Measurements from ENCODE around the gene MNT.

Gene MNT

GRCh38 chr17:2386400-2387085 lies 14.3 kb downstream of the MNT start:
- Mint-ChIP-seq H3K4me3 (no peak overlapping the region), H3K36me3 (peaks cover 15% of the 10 kb centered on the region), H3K27me3 (no peaks in the 10 kb centered on the region), H3K9me3 (no peaks in the 10 kb centered on the region), H3K4me1 (peaks cover 33% of the 10 kb centered on the region), H3K27ac (no peak overlapping the region)
- no peak for DNase-seq
- CTCF ChIA-PET = interaction anchor here (0.6 to 13.1 kb wide), 2 partner anchors 24 to 34 kb away, joined by 3 to 467 read pairs; partner anchors contain the start of gene MNT

- no peak for DNase-seq
- Mint-ChIP-seq H3K9me3 (no peaks in the 10 kb centered on the region), H3K27me3 (no peaks in the 10 kb centered on the region), H3K36me3 (peaks cover 13% of the 10 kb centered on the region), H3K27ac (peak overlapping the region; percentile 33), H3K4me1 (peaks cover 26% of the 10 kb centered on the region), H3K4me3 (no peak overlapping the region)
- CTCF ChIA-PET = interaction anchor here (13.1 kb wide), 1 partner anchor 25 kb away, joined by 467 read pairs; the partner anchor contains the start of gene MNT
Measured at GRCh38 chr17:2385240-2386210, 15.3 kb downstream of the MNT start.

- H3K9me3 Mint-ChIP-seq = no peaks in the 10 kb centered on the region
- CTCF ChIA-PET = interaction anchor here (13.1 kb wide), 1 partner anchor 26 kb away, joined by 467 read pairs; the partner anchor contains the start of gene MNT
- H3K4me1 Mint-ChIP-seq = peaks cover 18% of the 10 kb centered on the region
- no peak for DNase-seq
- peaks cover 11% of the 10 kb centered on the region for H3K36me3 Mint-ChIP-seq
- no peak overlapping the region for H3K27ac Mint-ChIP-seq
- no peak overlapping the region for H3K4me3 Mint-ChIP-seq
- H3K27me3 Mint-ChIP-seq = no peaks in the 10 kb centered on the region
Measured at GRCh38 chr17:2384439-2385127, 16.3 kb downstream of the MNT start.

DNA sequence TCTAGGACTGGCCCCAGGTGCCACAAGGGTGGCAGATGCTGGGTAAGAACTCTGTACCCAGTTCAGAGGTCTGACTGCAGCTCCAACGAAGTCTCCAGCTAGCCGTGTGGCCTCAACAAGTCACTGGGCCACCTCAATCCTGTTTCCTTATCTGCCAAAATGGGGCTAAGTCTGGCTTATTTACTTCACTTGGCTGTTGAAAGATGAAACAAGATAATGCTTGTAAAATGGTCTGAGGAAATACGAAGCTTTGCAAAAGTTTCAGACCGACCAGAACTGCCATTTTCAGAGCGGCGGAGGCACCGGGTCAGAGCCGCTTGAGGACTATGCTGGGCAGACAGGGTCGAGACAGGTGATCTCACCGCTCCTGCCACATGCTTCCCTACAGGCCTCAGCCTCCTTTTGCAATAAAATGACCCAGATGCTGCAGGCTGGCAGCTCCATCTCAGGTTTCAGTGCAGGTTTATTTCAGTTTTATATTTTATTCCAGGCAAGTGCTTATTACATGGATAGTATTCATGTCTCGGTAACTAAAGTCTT lies 17.2 kb downstream of the MNT start:
- Mint-ChIP-seq H3K4me3 (no peak overlapping the region), H3K36me3 (peaks cover 6% of the 10 kb centered on the region), H3K27me3 (no peaks in the 10 kb centered on the region), H3K9me3 (no peaks in the 10 kb centered on the region), H3K4me1 (peaks cover 11% of the 10 kb centered on the region), H3K27ac (peak overlapping the region; percentile 42)
- CTCF ChIA-PET = interaction anchor here (1.4 to 13.1 kb wide), 10 partner anchors 8 to 329 kb away, joined by 4 to 467 read pairs (median 8); partner anchors contain the start of genes HIC1 and MNT
- DNase-seq = no peak

- no peak overlapping the region for H3K27ac Mint-ChIP-seq
- CTCF ChIA-PET = interaction anchor here (1.2 to 13.1 kb wide), 7 partner anchors 11 to 326 kb away, joined by 3 to 467 read pairs (median 14); partner anchors contain the start of genes HIC1 and MNT
- H3K36me3 Mint-ChIP-seq = peaks cover 5% of the 10 kb centered on the region
- no peaks in the 10 kb centered on the region for H3K9me3 Mint-ChIP-seq
- H3K4me1 Mint-ChIP-seq = peaks cover 9% of the 10 kb centered on the region
- H3K4me3 Mint-ChIP-seq = no peak overlapping the region
- no peak for DNase-seq
- H3K27me3 Mint-ChIP-seq = no peaks in the 10 kb centered on the region
Measured at GRCh38 chr17:2380950-2381649, 19.8 kb downstream of the MNT start.

GRCh38 chr17:2380226-2380922 lies 20.5 kb downstream of the MNT start:
- CTCF ChIA-PET = interaction anchor here (1.2 to 13.1 kb wide), 3 partner anchors 17 to 325 kb away, joined by 3 to 467 read pairs (median 14); partner anchors contain the start of genes HIC1 and MNT
- Mint-ChIP-seq H3K36me3 (peaks cover 7% of the 10 kb centered on the region), H3K27me3 (no peaks in the 10 kb centered on the region), H3K4me3 (no peak overlapping the region), H3K9me3 (no peaks in the 10 kb centered on the region), H3K4me1 (peaks cover 9% of the 10 kb centered on the region), H3K27ac (no peak overlapping the region)
- DNase-seq = no peak

- Mint-ChIP-seq H3K4me1 (peaks cover 9% of the 10 kb centered on the region), H3K36me3 (peaks cover 9% of the 10 kb centered on the region), H3K27me3 (no peaks in the 10 kb centered on the region), H3K9me3 (no peaks in the 10 kb centered on the region), H3K4me3 (no peak overlapping the region), H3K27ac (no peak overlapping the region)
- CTCF ChIA-PET = interaction anchor here (13.1 kb wide), 1 partner anchor 31 kb away, joined by 467 read pairs; the partner anchor contains the start of gene MNT
- no peak for DNase-seq
Measured at GRCh38 chr17:2379489-2380225, 21.2 kb downstream of the MNT start.

DNA sequence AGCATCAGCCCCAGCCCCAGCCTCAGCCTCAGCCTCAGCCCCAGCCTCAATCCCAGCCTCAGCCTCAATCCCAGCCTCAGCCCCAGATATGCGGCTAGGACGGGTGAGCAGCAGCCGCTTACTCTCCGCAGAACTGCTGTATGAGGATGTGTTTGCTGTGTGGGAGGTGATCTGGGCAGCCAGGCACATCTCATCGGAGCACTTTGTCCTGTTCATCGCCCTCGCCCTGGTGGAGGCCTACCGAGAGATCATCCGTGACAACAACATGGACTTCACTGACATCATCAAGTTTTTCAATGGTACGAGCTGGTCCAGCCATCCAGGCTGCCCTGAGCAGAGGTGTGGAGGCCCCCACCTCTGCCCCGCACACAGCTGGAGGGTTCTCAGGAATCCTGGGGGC lies 22.0 kb downstream of the MNT start:
- Mint-ChIP-seq H3K9me3 (no peaks in the 10 kb centered on the region), H3K36me3 (peaks cover 9% of the 10 kb centered on the region), H3K27ac (no peak overlapping the region), H3K4me1 (peaks cover 9% of the 10 kb centered on the region), H3K4me3 (no peak overlapping the region), H3K27me3 (no peaks in the 10 kb centered on the region)
- no peak for DNase-seq
- CTCF ChIA-PET = interaction anchor here (13.1 kb wide), 1 partner anchor 32 kb away, joined by 467 read pairs; the partner anchor contains the start of gene MNT

- H3K27me3 Mint-ChIP-seq = no peaks in the 10 kb centered on the region
- no peak for DNase-seq
- peaks cover 8% of the 10 kb centered on the region for H3K36me3 Mint-ChIP-seq
- H3K27ac Mint-ChIP-seq = no peak overlapping the region
- CTCF ChIA-PET = interaction anchor here (13.1 kb wide), 1 partner anchor 33 kb away, joined by 467 read pairs; the partner anchor contains the start of gene MNT
- H3K4me1 Mint-ChIP-seq = peaks cover 2% of the 10 kb centered on the region
- H3K4me3 Mint-ChIP-seq = no peak overlapping the region
- H3K9me3 Mint-ChIP-seq = no peaks in the 10 kb centered on the region
Measured at GRCh38 chr17:2377659-2378058, 23.2 kb downstream of the MNT start.

- no peak overlapping the region for H3K27ac Mint-ChIP-seq
- DNase-seq = no peak
- H3K4me3 Mint-ChIP-seq = no peak overlapping the region
- no peaks in the 10 kb centered on the region for H3K4me1 Mint-ChIP-seq
- H3K9me3 Mint-ChIP-seq = no peaks in the 10 kb centered on the region
- H3K36me3 Mint-ChIP-seq = peaks cover 8% of the 10 kb centered on the region
- no peaks in the 10 kb centered on the region for H3K27me3 Mint-ChIP-seq
- CTCF ChIA-PET = interaction anchor here (13.1 kb wide), 1 partner anchor 35 kb away, joined by 467 read pairs; the partner anchor contains the start of gene MNT
Measured at GRCh38 chr17:2376107-2376506, 24.8 kb downstream of the MNT start.

DNA sequence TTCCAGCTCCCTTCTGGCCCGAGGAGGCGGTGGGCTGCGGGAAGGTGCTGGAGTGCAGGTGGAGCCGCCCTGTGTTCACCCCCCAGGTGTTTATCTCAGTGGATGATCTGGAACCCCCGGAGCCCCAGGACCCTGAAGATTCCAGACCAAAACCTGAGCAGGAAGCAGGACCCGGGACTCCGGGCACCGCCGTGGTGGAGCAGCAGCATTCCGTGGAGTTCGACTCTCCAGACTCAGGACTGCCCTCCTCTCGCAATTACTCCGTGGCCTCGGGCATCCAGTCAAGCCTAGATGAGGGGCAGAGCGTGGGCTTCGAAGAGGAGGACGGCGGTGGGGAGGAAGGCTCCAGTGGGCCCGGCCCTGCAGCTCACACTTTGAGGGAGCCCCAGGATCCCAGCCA lies 25.5 kb downstream of the MNT start:
- Mint-ChIP-seq H3K4me3 (no peak overlapping the region), H3K9me3 (no peaks in the 10 kb centered on the region), H3K36me3 (peaks cover 8% of the 10 kb centered on the region), H3K4me1 (no peaks in the 10 kb centered on the region), H3K27ac (no peak overlapping the region), H3K27me3 (no peaks in the 10 kb centered on the region)
- CTCF ChIA-PET = no interaction called here
- DNase-seq = no peak

Measured in activated naive CD4-positive, alpha-beta T cell treated with anti-CD3 and anti-CD28 coated beads, Interleukin-2, amount 10 ng/mL, durations not matched to agents 7 days and 5 days (primary cell).